HG03354 (cell line): ENCODE data around the gene BLVRA.
A peak's percentile ranks its signal among the peaks of the same experiment; 100 is the strongest.
"Not testable (repeated sequence)": the region's sequence is repeated elsewhere in the genome, so short reads cannot be mapped to it uniquely, and the experiment has no call there.

Experiments used
- ATAC-seq: cut with Tn5 transposase; IDR thresholded peaks from one replicate; pipeline ENCODE4 v1.9.1; 2021; ENCODE audit warnings: mild to moderate bottlenecking; ENCODE audit not compliant: unreplicated experiment, poor library complexity, severe bottlenecking

Gene BLVRA, protein sequence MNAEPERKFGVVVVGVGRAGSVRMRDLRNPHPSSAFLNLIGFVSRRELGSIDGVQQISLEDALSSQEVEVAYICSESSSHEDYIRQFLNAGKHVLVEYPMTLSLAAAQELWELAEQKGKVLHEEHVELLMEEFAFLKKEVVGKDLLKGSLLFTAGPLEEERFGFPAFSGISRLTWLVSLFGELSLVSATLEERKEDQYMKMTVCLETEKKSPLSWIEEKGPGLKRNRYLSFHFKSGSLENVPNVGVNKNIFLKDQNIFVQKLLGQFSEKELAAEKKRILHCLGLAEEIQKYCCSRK

DNA sequence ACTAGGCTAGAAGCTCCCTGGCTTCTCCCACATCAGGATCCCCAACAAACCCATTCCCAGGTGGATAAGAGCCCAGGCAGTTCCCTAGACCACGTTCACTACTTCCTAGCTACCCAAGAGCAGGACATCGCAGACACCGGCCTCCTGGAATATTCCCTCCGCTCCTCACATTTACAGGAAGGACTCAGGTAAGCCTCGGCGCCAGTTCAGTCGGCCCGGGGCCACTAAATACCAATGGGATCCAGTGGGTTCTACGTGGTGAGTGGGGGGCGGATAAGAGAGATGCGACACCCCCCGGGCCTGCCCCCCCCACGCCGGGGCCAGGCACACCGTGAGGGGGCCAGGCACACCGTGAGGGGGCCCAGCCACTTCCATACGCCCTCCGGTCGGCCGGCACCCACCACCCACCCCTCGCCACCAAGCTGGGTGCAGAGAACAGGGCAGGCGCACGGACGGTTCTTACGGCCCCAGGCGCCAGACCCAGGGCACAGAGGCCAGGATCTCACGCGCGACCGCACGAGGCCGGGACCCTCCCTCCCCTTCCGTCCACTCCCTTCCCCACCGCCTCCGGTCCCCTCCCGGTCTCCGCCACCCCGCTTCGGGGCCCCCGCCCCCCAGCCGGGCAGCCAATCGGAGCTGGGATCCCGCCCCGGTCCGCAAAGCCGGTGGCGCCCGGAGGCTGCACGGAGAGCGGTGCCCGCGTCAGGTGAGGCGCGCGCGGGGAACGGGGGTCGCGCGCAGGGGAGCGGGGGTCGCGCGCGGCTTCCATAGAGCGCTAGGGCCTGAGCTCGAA, at the start of gene BLVRA:
Gene BLVRA, plus strand, starts transcription at position 652 of the 793 bp plus-strand sequence. CDS start 12,479 bp downstream, outside the sequence.
- ATAC-seq = peak; percentile 77

DNA sequence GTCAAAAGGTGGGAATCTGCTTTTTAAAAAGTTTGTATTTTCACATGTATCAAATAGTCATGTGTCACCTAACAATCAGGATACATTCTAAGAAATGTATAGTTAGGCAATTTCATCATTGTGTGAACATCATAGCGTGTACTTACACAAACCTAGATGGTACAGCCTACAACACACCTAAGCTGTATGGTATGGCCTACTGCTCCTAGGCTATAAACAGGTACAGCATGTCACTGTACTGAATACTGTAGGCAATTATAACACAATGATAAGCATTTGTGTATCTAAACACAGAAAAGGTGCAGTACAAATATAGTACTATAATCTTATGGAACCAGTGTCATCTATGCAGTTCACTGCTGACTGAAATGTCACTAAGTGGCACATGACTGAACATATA, 47.0 kb upstream of the BLVRA start:
- ATAC-seq = no peak

DNA sequence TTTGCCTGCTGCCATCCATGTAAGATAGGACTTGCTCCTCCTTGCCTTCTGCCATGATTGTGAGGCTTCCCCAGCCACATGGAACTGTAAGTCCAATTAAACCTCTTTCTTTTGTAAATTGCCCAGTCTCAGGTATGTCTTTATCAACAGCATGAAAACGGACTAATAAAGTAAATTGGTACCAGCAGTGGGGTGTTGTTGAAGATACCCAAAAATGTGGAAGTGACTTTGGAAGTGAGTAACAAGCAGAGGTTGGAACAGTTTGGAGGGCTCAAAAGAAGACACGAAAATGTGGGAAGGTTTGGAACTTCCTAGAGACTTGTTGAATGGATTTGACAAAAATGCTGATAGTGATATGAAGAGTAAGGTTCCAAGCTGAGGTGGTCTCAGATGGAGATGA, 42.5 kb upstream of the BLVRA start:
- ATAC-seq = not testable (repeated sequence)

DNA sequence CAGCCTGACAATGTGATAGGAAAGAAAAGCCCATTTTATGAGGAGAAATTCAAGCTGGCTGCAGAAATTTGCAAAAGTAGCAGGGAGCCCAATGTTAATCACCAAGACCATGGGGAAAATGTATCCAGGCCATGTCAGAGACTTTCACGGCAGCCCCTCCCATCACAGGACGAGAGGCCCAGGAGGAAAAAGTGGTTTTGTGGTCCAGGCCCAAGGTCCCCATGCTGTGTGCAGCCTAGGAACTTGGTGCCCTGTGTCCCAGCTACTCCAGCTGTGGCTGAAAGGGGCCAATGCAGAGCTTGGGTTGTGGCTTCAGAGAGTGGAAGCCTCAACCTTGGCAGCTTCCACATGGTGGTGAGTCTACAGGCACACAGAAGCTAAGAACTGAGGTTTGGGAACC, 41.9 kb upstream of the BLVRA start:
- ATAC-seq = no peak

DNA sequence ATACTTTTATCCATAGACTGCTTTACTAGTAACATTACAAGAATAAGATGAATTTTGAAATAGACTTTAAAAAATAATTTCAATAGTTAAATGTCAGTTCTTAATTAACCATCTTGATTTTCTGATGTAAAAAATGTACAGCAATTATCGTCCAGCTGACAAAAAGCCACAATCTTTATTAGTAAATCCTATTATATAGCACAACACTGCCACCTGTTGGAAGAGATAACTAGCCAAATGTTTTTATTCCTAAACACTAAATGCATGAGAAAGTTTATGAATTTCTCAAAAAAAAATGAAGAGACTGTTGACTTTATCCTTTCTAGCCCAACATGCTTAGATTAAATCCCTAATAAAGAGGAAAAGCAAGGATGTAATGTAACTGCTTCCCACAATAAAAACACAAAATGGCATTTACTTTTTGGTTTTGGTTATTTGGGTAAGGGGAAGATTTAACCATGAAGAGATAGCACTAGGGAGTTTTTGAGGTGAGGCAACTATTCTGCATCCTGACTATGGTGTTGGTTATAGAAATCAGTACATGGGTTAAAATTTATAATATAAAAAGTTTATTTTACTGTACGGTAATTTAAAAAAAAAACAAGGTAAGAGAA, 37.2 kb upstream of the BLVRA start:
- no peak for ATAC-seq

DNA sequence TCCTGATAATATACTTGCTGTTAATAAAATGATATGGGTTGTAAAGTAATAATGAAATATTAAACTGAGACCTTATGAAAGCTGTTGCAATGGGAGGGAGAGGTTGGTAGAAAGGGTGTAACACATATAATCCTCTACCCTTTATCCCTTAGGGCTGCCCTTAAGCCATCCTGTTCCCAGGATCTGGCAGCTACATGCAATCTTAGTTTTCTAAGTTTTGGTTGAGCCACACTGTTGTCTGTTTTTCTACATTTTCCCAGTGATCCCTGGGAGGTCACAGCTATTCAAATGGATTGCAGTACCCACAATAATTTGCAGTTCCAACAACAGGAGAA, 35.5 kb upstream of the BLVRA start:
- ATAC-seq = no peak

DNA sequence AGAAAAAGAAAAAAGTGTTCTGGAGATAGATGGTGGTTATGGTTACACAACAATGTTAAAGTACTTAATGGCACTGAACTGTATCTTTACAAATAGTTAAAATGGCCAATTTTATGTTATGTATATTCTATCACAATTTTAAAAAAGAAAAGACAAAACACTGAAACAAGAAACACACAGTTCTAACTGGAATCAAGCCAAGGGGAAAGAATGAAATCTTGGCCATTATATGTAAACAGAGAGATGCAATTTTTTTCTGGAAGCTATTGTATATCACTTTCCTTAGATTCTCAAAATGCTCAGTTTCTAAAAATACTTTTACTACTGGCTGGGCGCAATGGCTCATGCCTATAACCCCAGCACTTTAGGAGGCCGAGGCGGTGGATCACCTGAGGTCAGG, 33.2 kb upstream of the BLVRA start:
- ATAC-seq = no peak

DNA sequence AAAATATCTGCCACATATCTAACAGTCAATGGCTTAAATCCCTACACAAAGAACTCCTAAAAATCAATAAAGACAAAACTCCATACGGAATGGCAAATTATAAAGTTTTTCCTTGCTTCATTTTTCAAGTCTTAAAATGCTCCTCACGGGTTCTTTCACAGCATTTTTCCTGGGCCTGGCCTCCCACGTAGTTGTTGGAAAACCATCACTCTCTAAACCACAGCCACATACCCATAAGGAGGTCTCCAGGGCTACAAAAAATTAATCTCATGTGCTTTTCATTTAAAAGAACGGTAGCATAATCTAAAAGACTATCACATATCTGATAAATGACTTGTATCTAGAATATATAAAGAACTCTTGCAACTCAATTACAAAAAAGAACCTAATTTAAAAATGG, 32.0 kb upstream of the BLVRA start:
- no peak for ATAC-seq

DNA sequence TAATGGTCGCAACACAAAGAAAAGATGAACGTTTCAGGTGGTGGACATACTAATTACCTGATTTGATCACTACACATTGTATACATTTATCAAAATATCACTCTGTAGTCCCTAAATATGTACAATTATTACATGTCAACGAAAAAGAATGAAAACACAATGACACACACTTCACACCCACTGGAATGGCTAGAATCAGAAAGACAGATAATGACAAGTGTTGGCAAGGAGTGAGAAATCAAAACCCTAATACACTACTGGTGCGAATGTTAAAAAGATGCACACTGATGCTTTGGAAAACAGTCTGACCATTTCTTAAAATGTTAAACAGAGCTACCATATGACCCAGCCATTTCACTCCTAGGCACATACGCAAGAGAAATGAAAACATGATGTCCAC, 31.5 kb upstream of the BLVRA start:
- no peak for ATAC-seq

DNA sequence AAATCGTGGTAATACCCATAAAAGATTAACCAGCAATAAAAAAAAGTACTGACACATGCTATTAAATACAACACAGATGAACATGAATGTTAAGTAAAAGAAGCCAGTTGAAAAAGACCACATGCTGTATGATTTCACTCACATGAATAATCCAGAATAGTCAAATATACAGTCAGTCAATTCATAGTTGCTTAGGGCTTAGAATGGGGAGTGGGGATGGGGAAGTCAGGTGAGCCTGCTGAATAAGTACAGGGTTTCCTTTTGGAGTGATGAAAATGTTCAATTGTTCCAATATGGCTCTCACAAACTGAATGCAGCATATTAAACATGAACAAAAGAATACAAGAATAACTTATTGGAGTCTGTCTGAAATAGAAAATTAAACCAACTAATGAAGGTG, 31.0 kb upstream of the BLVRA start:
- ATAC-seq = no peak

DNA sequence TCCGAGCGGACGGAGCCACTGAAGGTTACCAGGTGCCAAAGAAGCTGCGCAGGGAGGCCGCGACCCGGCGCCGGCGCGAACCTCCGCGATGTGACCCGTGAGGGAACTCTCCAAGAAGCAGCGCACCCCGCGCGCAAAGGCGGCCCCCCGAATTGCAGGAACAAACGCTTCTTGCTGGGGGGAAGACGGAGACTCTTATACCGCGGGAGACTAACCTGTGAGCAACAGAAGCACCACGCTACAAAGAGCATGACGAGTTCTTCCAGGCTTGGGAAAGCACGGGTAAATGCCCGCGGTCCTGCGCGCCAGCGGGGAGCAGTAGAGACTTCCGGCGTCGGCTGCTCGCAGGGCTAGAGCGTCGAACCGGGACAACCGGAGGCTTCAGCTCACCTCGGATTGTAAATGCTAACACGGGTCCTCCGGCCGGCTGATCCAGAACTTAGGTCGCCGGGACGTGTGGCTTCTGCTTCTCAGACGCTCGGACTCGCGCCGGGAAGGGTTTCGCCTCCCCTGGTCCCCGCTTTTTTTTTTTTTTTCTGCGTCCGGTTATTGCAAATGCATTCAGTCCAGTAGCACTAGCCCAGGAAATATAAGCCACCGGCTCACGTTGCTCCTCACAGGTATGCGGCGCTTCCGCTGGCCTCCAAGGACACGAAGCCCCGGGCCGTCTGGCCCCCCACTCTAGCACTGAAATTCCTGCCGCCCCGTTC, 29.1 kb upstream of the BLVRA start, which contains the start of gene COA1:
Gene COA1, minus strand, starts transcription at position 310 of the 710 bp plus-strand sequence. CDS start 80,909 bp downstream, outside the sequence.
- ATAC-seq = peak; percentile 86

DNA sequence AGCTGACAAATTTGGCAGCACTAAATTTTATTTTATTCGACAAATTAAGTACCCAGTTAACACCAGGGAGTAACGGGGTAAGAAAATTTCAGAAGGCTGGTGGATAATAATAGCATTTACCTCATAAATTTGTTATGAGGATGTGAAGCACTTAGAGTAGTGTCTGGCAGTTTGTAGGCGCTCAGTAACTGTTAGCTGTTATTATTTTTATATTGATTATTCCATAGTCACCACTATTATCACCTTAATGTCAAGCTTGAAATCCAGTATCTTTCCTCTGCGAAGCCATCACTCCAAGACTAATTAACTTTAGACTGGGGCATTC, 28.6 kb upstream of the BLVRA start:
- ATAC-seq = peak; percentile 32

DNA sequence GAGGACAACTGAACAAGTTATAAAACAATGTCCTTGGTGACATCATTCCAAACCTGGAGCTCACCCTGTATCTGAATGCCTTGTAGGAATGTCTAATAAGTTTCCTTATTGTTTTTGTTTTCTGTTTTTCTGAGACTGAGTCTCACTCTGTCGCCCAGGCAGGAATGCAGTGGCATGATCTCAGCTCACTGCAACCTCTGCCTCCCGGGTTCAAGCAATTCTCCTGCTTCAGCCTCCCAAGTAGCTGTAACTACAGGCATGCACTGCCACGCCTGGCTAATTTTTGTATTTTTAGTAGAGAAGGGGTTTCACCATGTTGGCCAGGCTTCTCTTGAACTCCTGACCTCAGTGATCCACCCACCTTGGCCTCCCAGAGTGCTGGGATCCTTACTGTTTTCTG, 27.0 kb upstream of the BLVRA start:
- not testable (repeated sequence) for ATAC-seq

DNA sequence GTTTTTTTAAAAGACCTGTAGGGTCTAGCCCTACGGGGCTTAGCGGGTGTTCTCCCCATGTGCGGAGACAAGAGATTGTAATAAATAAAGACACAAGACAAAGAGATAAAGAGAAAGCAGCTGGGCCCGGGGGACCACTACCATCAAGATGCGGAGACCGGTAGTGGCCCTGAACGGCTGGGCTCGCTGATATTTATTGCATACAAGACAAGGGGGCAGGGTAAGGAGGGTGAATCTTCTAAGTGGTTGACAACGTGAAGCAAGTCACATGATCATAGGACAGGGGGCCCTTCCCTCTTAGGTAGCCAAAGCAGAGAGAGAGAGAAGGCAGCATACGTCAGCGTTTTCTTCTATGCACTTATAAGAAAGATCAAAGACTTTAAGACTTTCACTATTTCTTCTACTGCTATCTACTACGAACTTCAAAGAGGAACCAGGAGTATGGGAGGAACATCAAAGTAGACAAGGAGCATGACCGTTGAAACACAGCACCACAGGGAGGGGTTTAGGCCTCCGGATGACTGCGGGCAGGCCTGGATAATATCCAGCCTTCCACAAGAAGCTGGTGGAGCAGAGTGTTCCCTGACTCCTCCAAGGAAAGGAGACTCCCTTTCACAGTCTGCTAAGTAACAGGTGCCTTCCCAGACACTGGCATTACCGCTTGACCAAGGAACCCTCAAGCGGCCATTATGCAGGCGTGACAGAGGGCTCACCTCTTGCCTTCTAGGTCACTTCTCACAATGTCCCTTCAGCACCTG, 23.7 kb upstream of the BLVRA start:
- not testable (repeated sequence) for ATAC-seq

DNA sequence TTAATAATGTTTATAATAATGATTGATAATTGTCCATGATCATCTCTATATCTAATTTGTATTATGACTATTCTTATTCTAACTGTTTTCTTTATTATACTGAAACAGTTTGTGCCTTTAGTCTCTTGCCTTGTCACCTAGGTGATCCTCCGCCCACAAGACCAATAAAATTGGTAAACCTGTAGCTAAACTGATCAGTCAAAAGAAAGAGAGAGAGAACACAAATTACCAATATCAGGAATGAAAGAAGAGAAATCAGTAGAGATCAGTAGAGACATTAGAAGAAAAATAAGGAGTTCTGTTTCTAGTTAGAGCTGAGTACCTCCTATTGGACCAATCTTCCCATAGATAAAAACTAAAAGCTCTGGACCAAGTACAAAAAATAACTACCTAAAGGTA, 23.1 kb upstream of the BLVRA start:
- no peak for ATAC-seq

DNA sequence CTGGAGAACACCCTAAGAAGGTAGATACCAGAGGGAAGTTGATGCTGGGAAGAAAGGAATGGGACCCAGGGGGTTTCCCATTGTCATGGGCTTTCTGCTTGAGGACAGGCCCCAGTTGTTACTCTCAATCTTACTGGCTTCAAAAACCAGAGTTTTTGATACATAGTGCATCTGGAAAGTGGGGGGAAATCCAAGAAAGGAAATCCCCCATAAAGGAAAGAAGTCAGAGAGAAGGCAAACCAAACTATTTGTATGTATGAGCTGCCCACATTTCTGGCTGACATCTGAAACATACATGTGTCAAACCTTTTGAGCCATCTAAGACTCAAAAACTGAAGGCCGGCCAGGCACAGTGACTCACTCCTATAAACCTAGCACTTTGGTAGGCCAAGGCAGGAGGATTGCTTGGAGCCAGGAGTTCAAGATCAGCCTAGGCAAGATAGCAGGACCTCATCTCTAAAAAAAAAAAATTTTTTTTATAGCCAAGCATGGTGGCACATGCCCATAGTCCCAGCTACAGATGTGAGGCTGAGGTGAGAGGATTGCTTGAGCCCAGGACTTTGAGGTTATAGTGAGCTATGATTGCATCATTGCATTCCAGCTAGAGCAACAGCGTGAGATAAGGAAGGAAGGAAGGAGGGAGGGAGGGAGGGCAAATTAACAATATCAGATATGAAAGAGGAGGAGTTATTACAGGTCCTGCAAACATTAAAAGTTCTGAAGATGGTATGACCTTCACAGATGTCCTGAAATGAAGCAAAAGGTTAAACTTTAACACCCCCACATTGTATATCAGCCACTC, 22.5 kb upstream of the BLVRA start:
- peak; percentile 75 for ATAC-seq

DNA sequence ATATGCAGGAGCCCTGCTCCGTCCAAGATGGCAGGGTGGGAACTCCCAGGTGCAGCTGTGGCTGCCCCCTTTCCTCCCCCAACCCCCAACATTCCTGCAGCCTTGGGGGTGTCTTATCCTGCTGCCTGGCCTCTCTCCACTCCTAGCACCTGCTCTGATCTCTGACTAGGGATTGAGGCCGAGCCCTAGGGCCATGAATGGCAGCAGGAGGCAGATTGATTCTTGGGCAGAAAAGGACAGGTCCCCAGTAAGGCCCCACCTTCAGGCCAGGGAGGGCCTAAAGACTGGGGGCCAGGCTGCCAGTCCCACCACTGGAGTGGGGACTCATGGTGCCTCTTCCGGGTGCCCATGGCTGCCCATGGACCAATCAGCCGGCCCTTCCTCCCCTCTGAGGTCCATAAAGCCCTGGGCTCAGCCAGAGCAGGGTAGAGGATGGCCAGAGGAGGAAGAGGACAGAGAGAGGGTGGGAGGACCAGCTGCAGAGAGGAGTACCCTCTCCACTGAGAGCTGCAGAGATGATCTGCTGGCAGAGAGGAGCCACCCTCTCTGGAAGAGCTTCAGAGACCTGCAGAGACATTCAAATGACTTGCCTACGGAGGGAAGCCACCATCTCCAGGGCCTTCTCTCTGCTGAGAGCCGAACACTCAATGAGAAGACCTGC, 20.9 kb upstream of the BLVRA start:
- ATAC-seq = no peak

DNA sequence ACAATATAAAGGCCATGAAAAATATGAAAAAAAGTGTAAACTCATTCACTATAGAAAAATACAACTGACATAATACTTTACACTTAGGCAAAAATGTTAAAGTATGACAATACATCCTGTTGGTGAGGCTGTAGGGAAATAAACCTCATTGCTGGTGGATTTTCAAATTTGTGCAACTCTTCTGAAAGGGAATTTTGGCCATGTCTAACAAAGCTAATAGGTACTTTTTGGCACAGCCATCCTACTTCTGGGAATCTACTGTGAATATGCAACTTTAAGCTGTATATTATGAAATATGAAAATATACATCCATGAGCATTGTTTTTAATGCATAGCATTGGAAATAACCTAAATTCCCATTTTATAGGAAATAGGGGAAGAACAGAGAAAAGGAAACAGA, 15.8 kb upstream of the BLVRA start:
- no peak for ATAC-seq
